Measurements from ENCODE around the gene ZSWIM1.

GRCh38 chr20:45909336-45909808, 28.3 kb downstream of the ZSWIM1 start:
- no peak for TF ChIP-seq CTCF (IDR thresholded peaks at IDR 0.05)
- no peak for TF ChIP-seq ZFX (IDR thresholded peaks at IDR 0.05; ENCODE audit: borderline replicate concordance)
